GM12878 (cell line): ENCODE data around the gene SF3B2.

Experiments
- TF ChIP-seq, protein P1 (sequence below): IDR thresholded peaks from 2 replicates; pipeline ENCODE4 v1.6.1; 2011; ENCODE audit warnings: borderline replicate concordance, low read depth, mild to moderate bottlenecking, moderate library complexity, low read length; ENCODE audit not compliant: insufficient read depth, poor library complexity, severe bottlenecking
- TF ChIP-seq, protein P2 (sequence below): IDR thresholded peaks from 2 replicates; pipeline ENCODE4 v1.6.1; 2012; ENCODE audit warnings: low read depth, low read length, improper control_type of control experiment

DNA sequence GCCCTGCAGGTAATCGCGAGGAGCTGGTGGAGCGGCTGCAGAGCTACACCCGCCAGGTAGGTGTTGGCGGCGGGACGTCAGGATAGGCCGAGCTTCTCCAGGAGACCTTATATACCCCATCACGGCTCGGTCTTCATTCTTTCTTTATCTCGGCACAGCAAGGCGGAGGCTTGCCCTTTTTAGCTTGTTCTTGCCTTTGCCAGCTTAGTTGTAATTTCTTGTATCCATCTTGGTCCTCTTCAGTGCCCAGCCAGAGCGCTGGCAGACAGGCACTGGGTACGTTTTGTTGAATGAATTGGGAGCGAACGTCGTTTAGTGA is 459 bp downstream of the SF3B2 start:
- TF ChIP-seq, protein P1, sequence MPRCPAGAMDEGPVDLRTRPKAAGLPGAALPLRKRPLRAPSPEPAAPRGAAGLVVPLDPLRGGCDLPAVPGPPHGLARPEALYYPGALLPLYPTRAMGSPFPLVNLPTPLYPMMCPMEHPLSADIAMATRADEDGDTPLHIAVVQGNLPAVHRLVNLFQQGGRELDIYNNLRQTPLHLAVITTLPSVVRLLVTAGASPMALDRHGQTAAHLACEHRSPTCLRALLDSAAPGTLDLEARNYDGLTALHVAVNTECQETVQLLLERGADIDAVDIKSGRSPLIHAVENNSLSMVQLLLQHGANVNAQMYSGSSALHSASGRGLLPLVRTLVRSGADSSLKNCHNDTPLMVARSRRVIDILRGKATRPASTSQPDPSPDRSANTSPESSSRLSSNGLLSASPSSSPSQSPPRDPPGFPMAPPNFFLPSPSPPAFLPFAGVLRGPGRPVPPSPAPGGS: no peak
- TF ChIP-seq, protein P2, sequence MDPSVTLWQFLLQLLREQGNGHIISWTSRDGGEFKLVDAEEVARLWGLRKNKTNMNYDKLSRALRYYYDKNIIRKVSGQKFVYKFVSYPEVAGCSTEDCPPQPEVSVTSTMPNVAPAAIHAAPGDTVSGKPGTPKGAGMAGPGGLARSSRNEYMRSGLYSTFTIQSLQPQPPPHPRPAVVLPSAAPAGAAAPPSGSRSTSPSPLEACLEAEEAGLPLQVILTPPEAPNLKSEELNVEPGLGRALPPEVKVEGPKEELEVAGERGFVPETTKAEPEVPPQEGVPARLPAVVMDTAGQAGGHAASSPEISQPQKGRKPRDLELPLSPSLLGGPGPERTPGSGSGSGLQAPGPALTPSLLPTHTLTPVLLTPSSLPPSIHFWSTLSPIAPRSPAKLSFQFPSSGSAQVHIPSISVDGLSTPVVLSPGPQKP: no peak
